Osteoblast (primary cell): Measurements from ENCODE around the gene AMOTL2. TPM values are rescaled to one million over a fixed set of nuclear protein-coding genes. Genes with fewer than 3 reads are reported as not detected.

Experiments used
- DNase-seq: peaks from one replicate; pipeline ENCODE4 v3.0.0; 2011; ENCODE audit warnings: low spot score, mixed read lengths; ENCODE audit not compliant: insufficient read length; ENCODE audit errors: missing footprints
- H2AFZ ChIP-seq: 2 replicates; pipeline ENCODE4 v1.6.0; 2011; ENCODE audit warnings: mild to moderate bottlenecking, low read length
- H3K27ac ChIP-seq: 2 replicates; pipeline ENCODE4 v1.5.1; 2011; ENCODE audit warnings: mild to moderate bottlenecking, low read depth, low read length, moderate library complexity
- H3K27me3 ChIP-seq: 2 replicates; pipeline ENCODE4 v1.6.0; 2012; ENCODE audit warnings: mild to moderate bottlenecking, control low read depth, inconsistent platforms, low read length, moderate library complexity; ENCODE audit not compliant: insufficient read depth
- H3K36me3 ChIP-seq: 2 replicates; pipeline ENCODE4 v1.5.1; 2011; ENCODE audit warnings: mild to moderate bottlenecking, low read length, control low read depth, moderate library complexity; ENCODE audit not compliant: insufficient read depth
- H3K4me1 ChIP-seq: 2 replicates; pipeline ENCODE4 v1.5.1; 2011; ENCODE audit warnings: mild to moderate bottlenecking, low read length, control low read depth, moderate library complexity; ENCODE audit not compliant: insufficient read depth
- H3K4me2 ChIP-seq: 2 replicates; pipeline ENCODE4 v1.6.0; 2011; ENCODE audit warnings: mild to moderate bottlenecking, low read length; ENCODE audit not compliant: insufficient read depth
- H3K4me3 ChIP-seq: fragments of 200-600 bp; sonication (generic); 3 replicates; pipeline ENCODE4 v1.5.1; 2012; ENCODE audit warnings: mild to moderate bottlenecking, low read length, inconsistent platforms; ENCODE audit not compliant: insufficient read depth
- H3K79me2 ChIP-seq: 2 replicates; pipeline ENCODE4 v1.6.0; 2012; ENCODE audit warnings: mild to moderate bottlenecking, low read length, control low read depth, inconsistent platforms; ENCODE audit not compliant: insufficient read depth
- H3K9me3 ChIP-seq: 2 replicates; pipeline ENCODE4 v1.5.1; 2011; ENCODE audit warnings: low read depth, low read length, control low read depth
- H4K20me1 ChIP-seq: 2 replicates; pipeline ENCODE4 v1.6.0; 2012; ENCODE audit warnings: mild to moderate bottlenecking, low read length, control low read depth; ENCODE audit not compliant: insufficient read depth
- CTCF ChIP-seq: IDR thresholded peaks from 2 replicates; pipeline ENCODE4 v1.5.1; 2011; ENCODE audit warnings: mild to moderate bottlenecking, low read depth, low read length, moderate library complexity; ENCODE audit errors: extremely low read depth
- total RNA-seq: library from RNA; depleted of rRNA; stranded (reverse); fragments of >200 nt; gene quantifications from 2 replicates; pipeline ENCODE4 v1.2.3, GENCODE V29; 2012

The AMOTL2 gene
- total RNA-seq, 1 donor, result 300 TPM

- H3K9me3 ChIP-seq, result peaks cover under 1% of the 10 kb centered on the region
- peaks cover 34% of the 10 kb centered on the region for H3K36me3 ChIP-seq
- H2AFZ ChIP-seq, result no peak overlapping the region
- no peak overlapping the region for H3K4me3 ChIP-seq
- peak; percentile 19 for DNase-seq
- H3K4me1 ChIP-seq, result peaks cover 46% of the 10 kb centered on the region
- no peak for TF ChIP-seq CTCF
- H3K79me2 ChIP-seq, result peaks cover 9% of the 10 kb centered on the region
- H3K27me3 ChIP-seq, result no peaks in the 10 kb centered on the region
- no peak overlapping the region for H3K4me2 ChIP-seq
- H3K27ac ChIP-seq, result peak overlapping the region; percentile 35
- H4K20me1 ChIP-seq, result peaks cover 18% of the 10 kb centered on the region
These were observed 22.1 kb downstream of the AMOTL2 start for GRCh38 chr3:134352031-134352671.

GRCh38 chr3:134351427-134351826 is 22.8 kb downstream of the AMOTL2 start:
- Histone ChIP-seq H3K27me3 (no peaks in the 10 kb centered on the region), H3K4me3 (no peak overlapping the region), H3K36me3 (peaks cover 27% of the 10 kb centered on the region), H3K9me3 (peaks cover 6% of the 10 kb centered on the region), H3K79me2 (peaks cover 4% of the 10 kb centered on the region), H4K20me1 (peaks cover 15% of the 10 kb centered on the region), H3K4me1 (peaks cover 39% of the 10 kb centered on the region), H2AFZ (no peak overlapping the region), H3K4me2 (no peak overlapping the region), H3K27ac (no peak overlapping the region)
- no peak for DNase-seq
- no peak for TF ChIP-seq CTCF

- H3K27me3 ChIP-seq, result no peaks in the 10 kb centered on the region
- TF ChIP-seq CTCF, result no peak
- peak; percentile 25 for DNase-seq
These were observed 23.4 kb downstream of the AMOTL2 start for GRCh38 chr3:134350861-134351311.

GRCh38 chr3:134350266-134350665 is 24.0 kb downstream of the AMOTL2 start:
- peaks cover 11% of the 10 kb centered on the region for H4K20me1 ChIP-seq
- H3K27me3 ChIP-seq, result no peaks in the 10 kb centered on the region
- H3K36me3 ChIP-seq, result peaks cover 15% of the 10 kb centered on the region
- H3K4me1 ChIP-seq, result peaks cover 27% of the 10 kb centered on the region
- H3K4me2 ChIP-seq, result no peak overlapping the region
- H3K79me2 ChIP-seq, result no peaks in the 10 kb centered on the region
- H3K27ac ChIP-seq, result no peak overlapping the region
- TF ChIP-seq CTCF, result no peak
- H3K4me3 ChIP-seq, result no peak overlapping the region
- H3K9me3 ChIP-seq, result peaks cover 9% of the 10 kb centered on the region
- H2AFZ ChIP-seq, result no peak overlapping the region
- DNase-seq, result no peak

More at GRCh38 chr3:134350861-134351311, 23.4 kb downstream of the AMOTL2 start:
- Histone ChIP-seq H3K4me2 (no peak overlapping the region), H2AFZ (no peak overlapping the region), H3K79me2 (no peaks in the 10 kb centered on the region), H3K4me1 (peaks cover 33% of the 10 kb centered on the region), H4K20me1 (peaks cover 13% of the 10 kb centered on the region), H3K36me3 (peaks cover 22% of the 10 kb centered on the region), H3K27ac (no peak overlapping the region), H3K4me3 (no peak overlapping the region), H3K9me3 (peaks cover 9% of the 10 kb centered on the region)
